ENCODE measurements around the gene POLR1E. TPM values are rescaled to one million over a fixed set of nuclear protein-coding genes. Genes with fewer than 3 reads are reported as not detected.

Gene POLR1E
- total RNA-seq, 1 experiment from 2014 or later = 21.8 TPM

DNA sequence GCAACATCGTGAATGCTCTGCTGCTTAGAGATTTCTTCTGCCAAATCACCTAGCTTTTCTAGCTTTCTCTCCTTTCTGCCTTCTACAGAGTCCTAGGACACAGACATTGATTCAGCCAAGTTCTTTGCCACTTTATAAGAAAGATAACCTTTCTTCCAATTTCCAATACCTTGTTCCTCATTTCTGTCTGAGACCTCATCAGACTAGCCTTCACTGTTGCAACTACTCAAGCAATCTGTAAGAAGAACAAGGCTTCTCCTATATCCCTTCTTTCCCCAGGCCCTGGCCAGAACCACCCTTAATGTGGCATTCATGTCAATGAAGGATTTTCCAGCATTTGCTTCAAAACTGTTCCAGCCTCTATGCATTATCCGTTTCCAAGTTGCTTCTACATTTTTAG, 66.1 kb downstream of the POLR1E start:
- DNase-seq = no peak
- H2AFZ ChIP-seq = no peak overlapping the region
- H3K36me3 ChIP-seq (ENCODE audit: low read depth) = no peaks in the 10 kb centered on the region
- no peak overlapping the region for H3K4me3 ChIP-seq
- H3K4me1 ChIP-seq (replicated peaks; ENCODE audit: insufficient read depth) = no peaks in the 10 kb centered on the region
- H4K20me1 ChIP-seq (ENCODE audit: insufficient read depth) = no peaks in the 10 kb centered on the region
- ChIA-PET POLR2A (ENCODE audit: unreplicated experiment) (no interaction called here), CTCF (no interaction called here)
- intact Hi-C loops (cut with micrococcal nuclease; ENCODE audit: unreplicated experiment) = no loop called here
- H3K27ac ChIP-seq = no peak overlapping the region
- no peak overlapping the region for H3K4me2 ChIP-seq
- no peaks in the 10 kb centered on the region for H3K9me3 ChIP-seq (ENCODE audit: insufficient read depth, low read depth)
- H3F3A ChIP-seq (ENCODE audit: insufficient read depth, low read depth) = no peaks in the 10 kb centered on the region
- no TSS peak for BruUV-seq (replicated peaks)
- H3K9me2 ChIP-seq (ENCODE audit: insufficient read depth) = no peaks in the 10 kb centered on the region
- no peaks in the 10 kb centered on the region for H3K79me2 ChIP-seq (ENCODE audit: low read depth)
- no peaks in the 10 kb centered on the region for H3K27me3 ChIP-seq (ENCODE audit: insufficient read depth, low read depth)
- TF ChIP-seq EZH2 (IDR thresholded peaks at IDR 0.05; ENCODE audit: low read depth) = no peak
- TF ChIP-seq, protein P1, sequence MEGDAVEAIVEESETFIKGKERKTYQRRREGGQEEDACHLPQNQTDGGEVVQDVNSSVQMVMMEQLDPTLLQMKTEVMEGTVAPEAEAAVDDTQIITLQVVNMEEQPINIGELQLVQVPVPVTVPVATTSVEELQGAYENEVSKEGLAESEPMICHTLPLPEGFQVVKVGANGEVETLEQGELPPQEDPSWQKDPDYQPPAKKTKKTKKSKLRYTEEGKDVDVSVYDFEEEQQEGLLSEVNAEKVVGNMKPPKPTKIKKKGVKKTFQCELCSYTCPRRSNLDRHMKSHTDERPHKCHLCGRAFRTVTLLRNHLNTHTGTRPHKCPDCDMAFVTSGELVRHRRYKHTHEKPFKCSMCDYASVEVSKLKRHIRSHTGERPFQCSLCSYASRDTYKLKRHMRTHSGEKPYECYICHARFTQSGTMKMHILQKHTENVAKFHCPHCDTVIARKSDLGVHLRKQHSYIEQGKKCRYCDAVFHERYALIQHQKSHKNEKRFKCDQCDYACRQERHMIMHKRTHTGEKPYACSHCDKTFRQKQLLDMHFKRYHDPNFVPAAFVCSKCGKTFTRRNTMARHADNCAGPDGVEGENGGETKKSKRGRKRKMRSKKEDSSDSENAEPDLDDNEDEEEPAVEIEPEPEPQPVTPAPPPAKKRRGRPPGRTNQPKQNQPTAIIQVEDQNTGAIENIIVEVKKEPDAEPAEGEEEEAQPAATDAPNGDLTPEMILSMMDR (conservative IDR thresholded peaks at IDR 0.05) = no peak

Other genes with a start within 250 kb of the POLR1E start
- gene GRHPR, start 63.3 kb upstream of the POLR1E start, total RNA-seq (2021) = 77.2 and 85.4 TPM in 2 replicates
- 7.7 and 8.8 TPM in 2 replicates for gene ZBTB5, start 20.5 kb upstream of the POLR1E start, total RNA-seq (2021)
- gene FBXO10, start 90.4 kb downstream of the POLR1E start, total RNA-seq (2021) = 3.4 and 3.7 TPM in 2 replicates
- 60.0 and 78.2 TPM in 2 replicates for gene TOMM5, start 106.6 kb downstream of the POLR1E start, total RNA-seq (2021)
- not detected in 2 replicates for gene FRMPD1, start 165.0 kb downstream of the POLR1E start, total RNA-seq (2021)